ENCODE results near the gene LRRC32.

The LRRC32 gene

DNA sequence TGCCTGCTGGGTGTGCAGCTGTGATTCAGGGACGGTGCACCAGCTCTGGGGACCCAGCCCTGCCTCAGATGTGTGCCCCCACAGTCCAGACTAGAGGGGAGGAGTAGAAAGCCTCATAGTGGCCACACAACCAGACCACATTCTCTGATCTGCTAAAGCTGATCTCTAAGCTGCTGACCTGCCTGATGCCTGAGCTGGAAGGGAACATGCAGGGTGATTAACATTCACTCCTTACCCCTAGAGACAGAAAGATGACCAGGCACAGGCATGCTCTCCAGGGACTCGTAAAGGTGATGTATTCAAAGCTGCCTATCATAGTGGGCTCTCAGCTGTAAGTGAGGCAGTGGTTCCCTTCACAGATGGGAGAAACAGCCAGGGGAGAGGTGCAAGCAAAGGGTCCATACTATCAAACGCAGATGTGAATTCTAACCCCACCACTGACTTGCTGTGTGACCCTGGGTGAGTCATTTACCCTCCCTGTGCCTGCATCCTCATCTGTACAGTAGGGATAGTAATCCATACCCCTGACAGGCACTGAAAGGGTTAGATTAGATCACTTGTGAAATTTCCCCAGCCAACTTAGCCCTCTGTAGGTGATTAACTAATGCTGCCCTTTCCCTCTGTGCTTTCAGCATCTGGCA, 29.0 kb upstream of the LRRC32 start:
- DNase-seq (ENCODE audit: extremely low read depth, low read depth) = no peak
- TF ChIP-seq, protein P1, sequence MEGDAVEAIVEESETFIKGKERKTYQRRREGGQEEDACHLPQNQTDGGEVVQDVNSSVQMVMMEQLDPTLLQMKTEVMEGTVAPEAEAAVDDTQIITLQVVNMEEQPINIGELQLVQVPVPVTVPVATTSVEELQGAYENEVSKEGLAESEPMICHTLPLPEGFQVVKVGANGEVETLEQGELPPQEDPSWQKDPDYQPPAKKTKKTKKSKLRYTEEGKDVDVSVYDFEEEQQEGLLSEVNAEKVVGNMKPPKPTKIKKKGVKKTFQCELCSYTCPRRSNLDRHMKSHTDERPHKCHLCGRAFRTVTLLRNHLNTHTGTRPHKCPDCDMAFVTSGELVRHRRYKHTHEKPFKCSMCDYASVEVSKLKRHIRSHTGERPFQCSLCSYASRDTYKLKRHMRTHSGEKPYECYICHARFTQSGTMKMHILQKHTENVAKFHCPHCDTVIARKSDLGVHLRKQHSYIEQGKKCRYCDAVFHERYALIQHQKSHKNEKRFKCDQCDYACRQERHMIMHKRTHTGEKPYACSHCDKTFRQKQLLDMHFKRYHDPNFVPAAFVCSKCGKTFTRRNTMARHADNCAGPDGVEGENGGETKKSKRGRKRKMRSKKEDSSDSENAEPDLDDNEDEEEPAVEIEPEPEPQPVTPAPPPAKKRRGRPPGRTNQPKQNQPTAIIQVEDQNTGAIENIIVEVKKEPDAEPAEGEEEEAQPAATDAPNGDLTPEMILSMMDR (IDR thresholded peaks at IDR 0.05; ENCODE audit: low read depth, low read length) = no peak

DNA sequence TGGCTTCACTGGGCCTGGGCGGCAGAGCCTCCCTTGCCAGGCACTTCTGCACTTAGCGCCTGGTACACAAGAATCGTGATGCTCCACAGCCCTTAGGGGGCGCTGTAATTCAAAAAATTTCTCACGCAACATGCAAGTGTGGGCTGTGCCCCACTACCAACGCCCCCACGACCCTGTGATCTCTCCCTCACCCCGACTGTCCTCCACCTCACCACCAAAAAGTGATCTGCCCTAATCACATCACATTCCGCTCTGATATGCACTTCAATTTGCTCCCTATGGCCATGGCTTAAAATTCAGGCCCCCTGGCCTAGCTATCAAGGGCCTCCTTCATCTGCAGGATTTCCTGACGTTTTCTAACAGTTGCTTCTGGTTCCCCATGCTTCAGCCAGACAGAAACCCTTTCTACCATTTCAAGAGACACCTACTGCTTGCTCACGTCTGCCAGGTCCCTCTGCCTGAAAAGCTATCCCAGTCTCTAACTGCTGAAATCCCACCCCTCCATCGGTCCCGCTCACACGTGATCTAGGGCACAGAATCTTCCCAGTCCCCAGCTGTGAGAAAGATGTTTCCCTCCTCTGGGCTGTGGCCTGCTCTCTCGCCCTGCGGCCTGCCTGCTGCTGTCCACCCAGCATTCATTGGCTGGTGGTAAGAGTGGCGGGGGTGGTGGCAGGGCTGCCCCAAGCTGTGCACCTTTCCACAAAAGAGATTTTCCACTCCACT, 27.9 kb upstream of the LRRC32 start:
- TF ChIP-seq, protein P1 (IDR thresholded peaks at IDR 0.05; ENCODE audit: low read depth, low read length) = no peak; the same call in none of the 2 replicates
- no peak for DNase-seq (ENCODE audit: extremely low read depth, low read depth)

DNA sequence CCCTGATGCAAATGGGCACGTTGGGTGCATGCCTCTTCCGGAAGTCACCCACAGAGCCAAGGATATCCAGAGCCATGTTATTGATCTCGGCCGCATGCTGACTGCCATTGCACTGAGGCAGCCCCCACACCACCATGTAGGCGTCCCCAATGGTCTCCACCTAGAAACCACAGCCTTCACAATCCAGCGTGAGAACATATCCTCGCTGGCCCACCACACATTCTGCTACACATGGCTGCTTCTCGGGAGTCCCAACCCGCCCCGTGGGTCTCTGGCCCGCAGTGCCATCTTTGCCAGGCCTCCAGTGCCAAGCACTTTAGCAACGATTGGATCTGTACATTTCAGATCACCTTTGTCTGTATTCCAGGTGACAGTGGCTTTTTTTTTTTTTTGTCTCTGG, 26.2 kb upstream of the LRRC32 start:
- TF ChIP-seq, protein P1 (IDR thresholded peaks at IDR 0.05; ENCODE audit: low read depth, low read length) = no peak
- no peak for DNase-seq (ENCODE audit: extremely low read depth, low read depth)

DNA sequence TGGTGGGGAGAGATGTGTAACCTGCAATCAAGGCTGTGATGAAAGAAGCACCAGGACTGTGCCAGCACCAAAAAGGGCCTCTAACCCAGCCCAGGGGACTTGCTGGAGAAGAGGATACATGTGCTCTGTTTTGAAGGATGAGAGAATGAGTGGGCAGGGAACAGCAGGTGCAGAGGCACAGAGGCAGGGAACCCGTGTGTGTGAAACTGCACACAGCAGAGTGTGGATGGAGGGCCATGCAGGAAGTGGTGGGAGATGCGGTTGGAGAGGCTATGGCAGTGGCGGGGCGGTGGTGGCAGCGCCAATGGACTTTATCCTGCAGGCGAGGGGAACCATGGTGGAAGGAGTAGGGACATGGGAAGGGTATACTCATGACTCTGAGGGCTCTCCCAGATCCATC, 25.2 kb upstream of the LRRC32 start:
- DNase-seq (ENCODE audit: extremely low read depth, low read depth) = no peak
- TF ChIP-seq, protein P1 (IDR thresholded peaks at IDR 0.05; ENCODE audit: low read depth, low read length) = no peak

DNA sequence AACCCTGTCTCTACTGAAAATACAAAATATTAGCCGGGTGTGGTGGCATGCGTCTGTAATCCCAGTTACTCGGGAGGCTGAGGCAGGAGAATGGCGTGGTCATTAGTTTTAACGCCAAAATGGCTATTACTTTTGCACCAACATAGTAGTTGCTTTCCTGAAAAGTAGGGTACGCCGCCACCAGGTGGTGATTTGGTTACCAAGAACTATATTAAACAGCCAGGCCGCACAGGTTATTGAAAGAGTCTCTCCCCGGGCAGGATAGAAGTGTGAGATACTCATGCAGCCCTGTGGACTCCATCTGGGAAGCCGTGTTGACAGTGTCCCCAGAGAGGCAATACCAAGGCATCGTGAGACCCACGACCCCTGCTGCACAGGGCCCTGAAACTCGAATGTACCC, 24.6 kb upstream of the LRRC32 start:
- no peak for DNase-seq (ENCODE audit: extremely low read depth, low read depth)
- TF ChIP-seq, protein P1 (IDR thresholded peaks at IDR 0.05; ENCODE audit: low read depth, low read length) = no peak

DNA sequence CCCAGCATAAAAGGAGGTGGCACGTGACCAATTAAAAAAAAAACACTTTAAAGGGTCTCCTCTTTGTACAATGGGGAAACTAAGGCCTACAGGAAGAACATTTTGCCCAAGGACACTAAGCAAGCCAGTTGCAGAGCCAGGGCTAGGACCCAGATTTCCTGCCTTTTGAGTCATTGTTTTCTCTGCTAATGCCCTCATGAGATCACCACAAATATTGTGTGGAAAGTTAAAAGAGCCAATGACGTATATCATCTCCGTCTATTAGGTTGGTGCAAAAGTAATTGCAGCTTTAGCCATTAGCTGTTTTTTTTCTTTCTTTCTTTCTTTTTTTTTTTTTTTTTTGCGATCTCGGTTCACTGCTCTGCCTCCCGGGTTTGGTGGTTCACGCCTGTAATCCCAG, 24.1 kb upstream of the LRRC32 start:
- TF ChIP-seq, protein P1 (IDR thresholded peaks at IDR 0.05; ENCODE audit: low read depth, low read length) = no peak
- peak; percentile 14 for DNase-seq (ENCODE audit: extremely low read depth, low read depth)

DNA sequence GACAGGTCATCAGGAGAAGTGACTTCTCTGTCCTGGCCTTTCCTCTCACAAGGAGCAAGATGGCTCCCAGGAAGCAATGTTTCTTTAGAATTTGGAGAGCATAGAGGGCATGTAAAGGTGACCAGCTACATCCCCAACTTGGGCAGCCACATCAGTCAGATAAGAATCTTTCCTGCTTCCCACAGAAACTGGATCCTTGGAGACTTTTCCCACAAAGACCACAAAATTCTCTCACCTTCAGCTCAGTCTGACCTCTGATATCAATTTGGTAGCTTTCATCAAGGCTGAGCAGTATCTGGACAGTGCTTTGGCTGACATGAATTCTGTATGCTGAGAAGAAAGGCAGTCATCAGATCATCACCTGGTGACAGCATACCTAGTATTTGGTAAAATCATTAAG, 23.3 kb upstream of the LRRC32 start:
- no peak for DNase-seq (ENCODE audit: extremely low read depth, low read depth)
- TF ChIP-seq, protein P1 (IDR thresholded peaks at IDR 0.05; ENCODE audit: low read depth, low read length) = no peak
